Left hindlimb (tissue), 1 donor: Measurements from ENCODE around the gene ZNF366.

Experiments
- DNase-seq: peaks from one replicate; pipeline ENCODE4 v3.0.0-alpha.2; 2018

The ZNF366 gene

GRCh38 chr5:72402381-72402890, 104.8 kb downstream of the ZNF366 start:
- no peak for DNase-seq

- DNase-seq, result no peak
Observed at GRCh38 chr5:72400950-72401349, 106.3 kb downstream of the ZNF366 start.

GRCh38 chr5:72397836-72398235, 109.4 kb downstream of the ZNF366 start:
- no peak for DNase-seq

GRCh38 chr5:72394688-72395087, 112.5 kb downstream of the ZNF366 start:
- no peak for DNase-seq

- DNase-seq, result no peak
Observed at GRCh38 chr5:72393052-72393451, 114.2 kb downstream of the ZNF366 start.
